Fibroblast of lung (primary cell): ENCODE results near the gene KCNK10. TPM values are rescaled to one million over a fixed set of nuclear protein-coding genes. Genes with fewer than 3 reads are reported as not detected.

ENCODE experiments used
- DNase-seq, 2 donors: peaks; one replicate each; pipeline versions ENCODE4 v3.0.0 to v3.0.0-alpha.2; 2010; ENCODE audit warnings: low read depth in 2 of 2
- H2AFZ ChIP-seq: 2 replicates; pipeline ENCODE4 v1.5.1; 2012; ENCODE audit warnings: low read length, control low read depth, inconsistent platforms
- H3K27ac ChIP-seq: 2 replicates; pipeline ENCODE4 v1.5.1; 2011; ENCODE audit warnings: low read length, control low read depth; ENCODE audit not compliant: insufficient read depth
- H3K27me3 ChIP-seq: 2 replicates; pipeline ENCODE4 v1.5.1; 2011; ENCODE audit warnings: mild to moderate bottlenecking, low read length; ENCODE audit not compliant: control insufficient read depth, insufficient read depth
- H3K36me3 ChIP-seq: 2 replicates; pipeline ENCODE4 v1.5.1; 2011; ENCODE audit warnings: low read length; ENCODE audit not compliant: control insufficient read depth, insufficient read depth
- H3K4me1 ChIP-seq: 2 replicates; pipeline ENCODE4 v1.5.1; 2011; ENCODE audit warnings: low read length; ENCODE audit not compliant: control insufficient read depth, insufficient read depth; ENCODE audit errors: extremely low read depth
- H3K4me2 ChIP-seq: 2 replicates; pipeline ENCODE4 v1.5.1; 2011; ENCODE audit warnings: low read length, control low read depth; ENCODE audit not compliant: insufficient read depth; ENCODE audit errors: extremely low read depth
- H3K4me3 ChIP-seq, 4 experiments: fragments of 200-600 bp in 1 of 4; sonication (generic) in 1 of 4; replicated peaks in 1 of 4; 2 replicates each; pipeline ENCODE4 v1.5.1; 2011 to 2016; ENCODE audit warnings: low read length in 4 of 4, low read depth in 3 of 4, mild to moderate bottlenecking in 3 of 4, control low read depth in 2 of 4, inconsistent platforms in 1 of 4, mixed read lengths in 1 of 4; ENCODE audit not compliant: insufficient read depth in 1 of 4; ENCODE audit errors: control extremely low read depth in 1 of 4
- H3K79me2 ChIP-seq: 2 replicates; pipeline ENCODE4 v1.5.1; 2012; ENCODE audit warnings: mild to moderate bottlenecking, low read length, inconsistent platforms; ENCODE audit not compliant: control insufficient read depth, insufficient read depth
- H3K9ac ChIP-seq: 2 replicates; pipeline ENCODE4 v1.5.1; 2011; ENCODE audit warnings: mild to moderate bottlenecking, low read length, control low read depth; ENCODE audit not compliant: insufficient read depth
- H3K9me3 ChIP-seq: 2 replicates; pipeline ENCODE4 v1.5.1; 2012; ENCODE audit warnings: low read depth, low read length; ENCODE audit not compliant: control insufficient read depth, insufficient read depth
- H4K20me1 ChIP-seq: 2 replicates; pipeline ENCODE4 v1.5.1; 2011; ENCODE audit warnings: low read length; ENCODE audit not compliant: control insufficient read depth, insufficient read depth; ENCODE audit errors: extremely low read depth
- EZH2 ChIP-seq: IDR thresholded peaks from 2 replicates; pipeline ENCODE4 v1.5.1; 2012; ENCODE audit warnings: low read length, control low read depth, mild to moderate bottlenecking; ENCODE audit errors: missing control alignments
- polyA plus RNA-seq, 2 donors: library from polyadenylated mRNA; depleted of rRNA in 1 of 2; stranded (reverse) in 1 of 2; unstranded in 1 of 2; fragments of >200 nt; gene quantifications; 2 replicates each; pipeline ENCODE4 v1.2.1, GENCODE V29; 2011 to 2012; ENCODE audit warnings: missing spikeins in 1 of 2
- total RNA-seq: library from RNA; depleted of rRNA; stranded (reverse); fragments of >200 nt; gene quantifications from 2 replicates; pipeline ENCODE4 v1.2.1, GENCODE V29; 2014
- TF ChIP-seq, protein P1 (sequence below), 2 donors: IDR thresholded peaks in 1 of 2; conservative IDR thresholded peaks in 1 of 2; 1 replicate in 1 of 2; 2 replicates in 1 of 2; pipeline ENCODE4 v1.5.1; 2011 to 2012; ENCODE audit warnings: low read length in 2 of 2, control low read depth in 1 of 2, inconsistent platforms in 1 of 2, low read depth in 1 of 2, mild to moderate bottlenecking in 1 of 2

Gene KCNK10
- total and polyA plus RNA-seq, 2 donors (not counting 1 experiment from before 2014, with no cell fraction given): not detected

DNA sequence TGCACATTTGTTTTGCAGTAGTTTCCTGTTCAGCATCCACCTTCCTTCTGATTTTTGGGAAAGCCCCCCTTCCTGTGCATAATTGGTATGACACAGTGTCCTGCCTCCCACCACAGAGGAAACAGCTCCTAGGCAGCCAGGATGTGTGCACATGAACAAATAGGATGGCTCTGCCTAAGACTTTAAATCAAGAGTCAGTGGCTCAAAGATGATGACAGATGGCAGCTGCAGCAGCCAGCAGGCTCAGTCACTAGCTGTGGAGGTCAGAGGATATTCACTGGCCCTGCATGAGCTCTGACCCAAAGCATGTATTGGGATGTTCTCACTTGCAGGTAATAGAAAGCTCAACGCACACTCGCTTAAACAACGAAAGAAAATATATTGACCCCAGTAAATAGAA, 90.3 kb downstream of the KCNK10 start:
- DNase-seq: no peak
- Histone ChIP-seq H3K9ac (no peak overlapping the region), H3K4me1 (no peaks in the 10 kb centered on the region), H3K4me3 (no peak overlapping the region), H3K79me2 (no peaks in the 10 kb centered on the region), H3K27ac (no peak overlapping the region), H3K9me3 (no peaks in the 10 kb centered on the region), H2AFZ (no peak overlapping the region), H3K27me3 (no peaks in the 10 kb centered on the region), H4K20me1 (no peaks in the 10 kb centered on the region), H3K36me3 (no peaks in the 10 kb centered on the region), H3K4me2 (no peak overlapping the region)
- TF ChIP-seq, protein P1, sequence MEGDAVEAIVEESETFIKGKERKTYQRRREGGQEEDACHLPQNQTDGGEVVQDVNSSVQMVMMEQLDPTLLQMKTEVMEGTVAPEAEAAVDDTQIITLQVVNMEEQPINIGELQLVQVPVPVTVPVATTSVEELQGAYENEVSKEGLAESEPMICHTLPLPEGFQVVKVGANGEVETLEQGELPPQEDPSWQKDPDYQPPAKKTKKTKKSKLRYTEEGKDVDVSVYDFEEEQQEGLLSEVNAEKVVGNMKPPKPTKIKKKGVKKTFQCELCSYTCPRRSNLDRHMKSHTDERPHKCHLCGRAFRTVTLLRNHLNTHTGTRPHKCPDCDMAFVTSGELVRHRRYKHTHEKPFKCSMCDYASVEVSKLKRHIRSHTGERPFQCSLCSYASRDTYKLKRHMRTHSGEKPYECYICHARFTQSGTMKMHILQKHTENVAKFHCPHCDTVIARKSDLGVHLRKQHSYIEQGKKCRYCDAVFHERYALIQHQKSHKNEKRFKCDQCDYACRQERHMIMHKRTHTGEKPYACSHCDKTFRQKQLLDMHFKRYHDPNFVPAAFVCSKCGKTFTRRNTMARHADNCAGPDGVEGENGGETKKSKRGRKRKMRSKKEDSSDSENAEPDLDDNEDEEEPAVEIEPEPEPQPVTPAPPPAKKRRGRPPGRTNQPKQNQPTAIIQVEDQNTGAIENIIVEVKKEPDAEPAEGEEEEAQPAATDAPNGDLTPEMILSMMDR (conservative IDR thresholded peaks at IDR 0.05 in 1 of 2, IDR thresholded peaks at IDR 0.05 in 1 of 2; ENCODE audit: low read depth in 1 of 2, low read length in 2 of 2): no peak
- TF ChIP-seq EZH2: no peak

DNA sequence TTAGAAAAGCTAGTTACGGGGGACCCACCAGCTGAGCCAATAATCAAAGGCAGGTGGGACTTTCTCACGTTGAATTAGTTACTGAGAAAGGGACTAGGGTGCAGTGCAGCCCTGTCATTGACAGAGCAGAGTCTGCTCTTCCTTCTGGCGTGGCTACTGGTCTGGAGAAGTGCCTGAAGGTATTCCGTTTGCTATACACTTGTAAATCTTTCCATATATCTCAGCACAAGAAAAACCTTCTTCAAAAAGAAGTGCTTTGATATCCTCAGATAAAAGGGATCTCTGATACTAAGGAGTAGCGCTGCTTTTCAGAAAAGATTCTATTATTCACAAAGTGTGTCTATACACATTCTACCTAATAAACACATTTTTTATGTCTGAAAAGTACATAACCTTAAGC, 91.5 kb downstream of the KCNK10 start:
- no peak overlapping the region for H3K27ac ChIP-seq
- H2AFZ ChIP-seq: no peak overlapping the region
- H3K36me3 ChIP-seq: no peaks in the 10 kb centered on the region
- H3K4me2 ChIP-seq: no peak overlapping the region
- H3K79me2 ChIP-seq: no peaks in the 10 kb centered on the region
- no peak for DNase-seq
- no peak overlapping the region for H3K4me3 ChIP-seq
- TF ChIP-seq EZH2: no peak
- TF ChIP-seq, protein P1 (conservative IDR thresholded peaks at IDR 0.05 in 1 of 2, IDR thresholded peaks at IDR 0.05 in 1 of 2; ENCODE audit: low read depth in 1 of 2, low read length in 2 of 2): no peak
- no peaks in the 10 kb centered on the region for H4K20me1 ChIP-seq
- H3K4me1 ChIP-seq: no peaks in the 10 kb centered on the region
- no peak overlapping the region for H3K9ac ChIP-seq
- H3K27me3 ChIP-seq: no peaks in the 10 kb centered on the region
- no peaks in the 10 kb centered on the region for H3K9me3 ChIP-seq

DNA sequence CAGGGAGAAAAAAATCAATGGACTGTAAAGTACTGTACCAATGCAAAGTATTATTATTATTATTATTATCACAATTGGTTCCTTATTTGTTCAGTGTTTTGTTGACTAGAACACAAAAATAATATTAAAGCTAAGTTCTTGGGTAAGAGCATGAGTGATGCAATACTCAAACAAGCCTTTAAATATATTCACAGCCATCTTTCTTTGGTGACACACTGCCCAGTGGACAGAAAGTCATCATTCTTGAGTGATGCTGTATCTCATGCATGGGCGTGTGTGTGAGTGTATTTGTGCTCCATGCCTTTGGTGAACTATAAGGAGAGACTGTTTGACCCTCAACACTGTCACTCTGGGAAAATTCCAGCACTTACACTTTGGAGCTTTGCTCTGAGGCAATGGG, 93.6 kb downstream of the KCNK10 start:
- H3K36me3 ChIP-seq: no peaks in the 10 kb centered on the region
- no peak overlapping the region for H3K9ac ChIP-seq
- no peaks in the 10 kb centered on the region for H4K20me1 ChIP-seq
- H3K4me3 ChIP-seq: no peak overlapping the region
- H3K4me1 ChIP-seq: no peaks in the 10 kb centered on the region
- TF ChIP-seq EZH2: no peak
- TF ChIP-seq, protein P1 (conservative IDR thresholded peaks at IDR 0.05 in 1 of 2, IDR thresholded peaks at IDR 0.05 in 1 of 2; ENCODE audit: low read depth in 1 of 2, low read length in 2 of 2): no peak
- no peak overlapping the region for H3K27ac ChIP-seq
- no peak for DNase-seq
- no peaks in the 10 kb centered on the region for H3K27me3 ChIP-seq
- no peak overlapping the region for H2AFZ ChIP-seq
- no peaks in the 10 kb centered on the region for H3K9me3 ChIP-seq
- H3K4me2 ChIP-seq: no peak overlapping the region
- no peaks in the 10 kb centered on the region for H3K79me2 ChIP-seq
